K562 (cell line): Measurements from ENCODE around the gene ALDH8A1. TPM values are rescaled to one million over a fixed set of nuclear protein-coding genes. Genes with fewer than 3 reads are reported as not detected.
A peak's percentile ranks its signal among the peaks of the same experiment; 100 is the strongest.

Experiments
- ATAC-seq: fragments of 200-7000 bp; cut with Tn5 transposase; 3 replicates; pipeline ENCODE4 v1.9.1; 2020; ENCODE audit warnings: moderate library complexity
- BruUV-seq: library from RNA; stranded (reverse); fragments of 400-500 nt; replicated peaks from 2 replicates; lab custom pipeline; 2021; lab: Mats Ljungman, UMichigan
- CTCF ChIA-PET: fragments of 300-600 bp; formaldehyde crosslinking; extraction: SDS; loops from one replicate; lab custom pipeline; 2021; ENCODE audit warnings: low intra/inter-chr PET ratio; lab: Yijun Ruan, JAX
- POLR2A ChIA-PET: fragments of 300-600, 350-650 bp; sonication (Branson Sonifier 250); formaldehyde crosslinking; extraction: SDS; loops from one replicate; lab custom pipeline; 2021; ENCODE audit warnings: antibody characterized with exemption, inconsistent platforms; lab: Yijun Ruan, JAX
- DNase-seq, 4 experiments: peaks; one replicate each; pipeline versions ENCODE4 v3.0.0 to v3.0.0-alpha.2; 2011 to 2018; ENCODE audit warnings: low spot score in 3 of 4, mixed read lengths in 3 of 4; ENCODE audit errors: extremely low read depth in 1 of 4
- FAIRE-seq: peaks from 2 replicates; lab custom pipeline; 2011; peaks lifted over from hg19 to GRCh38; lab: Jason Lieb, UNC
- H2AFZ ChIP-seq: 2 replicates; pipeline ENCODE4 v1.6.0; 2011; ENCODE audit warnings: low read depth, low read length, control low read depth, inconsistent platforms
- H3K27ac ChIP-seq: fragments of 200-600 bp; 3 replicates; pipeline ENCODE4 v1.8.0; 2011; ENCODE audit warnings: low read depth, mild to moderate bottlenecking, control low read depth, inconsistent platforms, low read length, moderate library complexity, mixed read lengths; ENCODE audit errors: extremely low read depth
- H3K27me3 ChIP-seq, 2 experiments: fragments of 300-600 bp in 1 of 2; 2 replicates in 1 of 2; 3 replicates in 1 of 2; pipeline versions ENCODE4 v1.6.0 to v1.8.0; 2011; ENCODE audit warnings: inconsistent platforms in 2 of 2, low read length in 2 of 2, mild to moderate bottlenecking in 1 of 2, mixed read lengths in 1 of 2, moderate library complexity in 1 of 2; ENCODE audit not compliant: control insufficient read depth in 2 of 2, insufficient read depth in 2 of 2
- H3K36me3 ChIP-seq: fragments of 300-600 bp; 3 replicates; pipeline ENCODE4 v1.8.0; 2011; ENCODE audit warnings: mild to moderate bottlenecking, low read length, inconsistent platforms; ENCODE audit not compliant: control insufficient read depth, insufficient read depth
- H3K4me1 ChIP-seq, 2 experiments: fragments of 200-600 bp in 1 of 2; replicated peaks in 1 of 2; 2 replicates in 1 of 2; 3 replicates in 1 of 2; pipeline versions ENCODE4 v1.5.1 to v1.8.0; 2011; ENCODE audit warnings: inconsistent platforms in 2 of 2, low read length in 2 of 2, mild to moderate bottlenecking in 1 of 2, mixed read lengths in 1 of 2, moderate library complexity in 1 of 2; ENCODE audit not compliant: control insufficient read depth in 2 of 2, insufficient read depth in 2 of 2
- H3K4me2 ChIP-seq: 2 replicates; pipeline ENCODE4 v1.6.1; 2011; ENCODE audit warnings: low read length, control low read depth, inconsistent platforms, mixed read lengths; ENCODE audit not compliant: insufficient read depth
- H3K4me3 ChIP-seq: fragments of 200-600 bp; sonication (generic), shearing (Covaris generic); 2 replicates; pipeline ENCODE4 v1.5.1; 2016; ENCODE audit warnings: control low read depth, inconsistent platforms
- H3K79me2 ChIP-seq: fragments of 200-600 bp; 3 replicates; pipeline ENCODE4 v1.8.0; 2011; ENCODE audit warnings: low read length, inconsistent platforms; ENCODE audit not compliant: control insufficient read depth, insufficient read depth
- H3K9ac ChIP-seq, 2 experiments: 2 replicates each; pipeline versions ENCODE4 v1.6.0 to v1.6.1; 2011; ENCODE audit warnings: low read depth in 2 of 2, low read length in 2 of 2, control low read depth in 1 of 2, inconsistent platforms in 1 of 2, mild to moderate bottlenecking in 1 of 2, mixed read lengths in 1 of 2; ENCODE audit not compliant: insufficient read depth in 1 of 2
- H3K9me1 ChIP-seq: one replicate; pipeline ENCODE4 v1.6.0; 2011; ENCODE audit warnings: inconsistent platforms, mild to moderate bottlenecking, low read length, moderate library complexity; ENCODE audit not compliant: control insufficient read depth, insufficient read depth
- H3K9me3 ChIP-seq: replicated peaks from 2 replicates; pipeline ENCODE4 v1.5.1; 2011; ENCODE audit warnings: low read depth, low read length, inconsistent platforms; ENCODE audit not compliant: control insufficient read depth, insufficient read depth
- H4K20me1 ChIP-seq: replicated peaks from 2 replicates; pipeline ENCODE4 v1.6.1; 2011; ENCODE audit warnings: low read length, inconsistent platforms, mixed read lengths; ENCODE audit not compliant: control insufficient read depth, insufficient read depth
- PHF20 ChIP-seq: fragments of 450-650 bp; IDR thresholded peaks from 2 replicates; pipeline ENCODE4 v1.6.1; 2018; ENCODE audit not compliant: partially characterized antibody
- SMARCA4 ChIP-seq: fragments of 450-650 bp; IDR thresholded peaks from 2 replicates; pipeline ENCODE4 v1.6.1; 2016
- WGBS: fragments of 100-300 bp; shearing (Covaris generic); methylation state at CpG from one replicate; pipeline ENCODE4 v1.1.6; 2016; ENCODE audit warnings: low coverage, mixed read lengths; ENCODE audit not compliant: insufficient coverage; ENCODE audit errors: missing lambda C conversion rate; 5-methylcytosine and 5-hydroxymethylcytosine counted together
- in situ Hi-C: fragments of 300-500 bp; cut with MboI; formaldehyde crosslinking; loops from 4 replicates; pipeline ENCODE4 v1.15.0; 2018; ENCODE audit warnings: inconsistent platforms, mixed read lengths
- intact Hi-C: fragments of 100-400 bp; cut with micrococcal nuclease; formaldehyde crosslinking; loops from 2 replicates; pipeline ENCODE4 v1.14.2; 2022
- polyA plus RNA-seq, 8 experiments: library from polyadenylated mRNA; depleted of rRNA in 4 of 8; stranded (reverse) in 5 of 8; unstranded in 3 of 8; fragments of >200 nt; fragmentation: Nextera tagmentation in 2 of 8; fragmentation: Illumina TruSeq in 1 of 8; extraction: Ambion mirVana in 2 of 8; extraction: Trizol in 1 of 8; gene quantifications; 2 replicates each; pipeline versions ENCODE4 v1.2.1 to v1.2.3, GENCODE V29; 2011 to 2014; ENCODE audit warnings: inconsistent platforms in 1 of 8, missing spikeins in 1 of 8
- total RNA-seq, 7 experiments: library from RNA; depleted of rRNA in 6 of 7; stranded (reverse); fragments of >200 nt in 6 of 7; fragmentation: Illumina TruSeq in 2 of 7; extraction: Trizol in 2 of 7; gene quantifications; 2 replicates each; pipeline versions ENCODE4 v1.2.1 to v1.2.3, GENCODE V29; 2011 to 2021; ENCODE audit warnings: low replicate concordance in 1 of 7
- TF ChIP-seq, protein P1 (sequence below): fragments of 450-650 bp; formaldehyde crosslinking; IDR thresholded peaks from 2 replicates; pipeline ENCODE4 v1.4.0; 2020; ENCODE audit warnings: mild to moderate bottlenecking, mixed read lengths

ALDH8A1 gene
- total and polyA plus RNA-seq, 9 of the 15 experiments (the other 6 are each of a cell fraction or from before 2014, with no cell fraction given), result 0.03 to 0.18 (median 0.04) TPM; not detected in 2

DNA sequence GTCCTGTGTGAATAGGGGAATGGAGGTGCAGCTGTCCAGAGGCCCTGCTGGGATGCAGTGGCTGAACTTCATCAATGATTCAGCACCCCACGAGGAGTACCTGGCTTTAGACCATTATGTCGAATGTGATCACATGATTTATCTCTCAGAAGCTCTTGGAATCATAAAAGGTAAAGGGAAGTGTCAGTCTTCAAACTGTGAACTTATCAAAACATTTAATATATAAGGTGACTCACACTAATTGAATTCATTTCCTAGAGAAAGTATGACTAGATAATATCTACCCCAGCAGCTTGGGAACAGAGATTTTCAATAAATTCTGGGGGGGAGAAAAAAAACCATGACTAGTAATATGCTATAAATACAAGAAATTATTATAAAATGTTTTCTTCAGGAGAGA is 29.5 kb downstream of the ALDH8A1 start:
- Histone ChIP-seq H3K4me1 (no peaks in the 10 kb centered on the region), H3K9ac (no peak overlapping the region), H4K20me1 (no peaks in the 10 kb centered on the region), H3K79me2 (no peaks in the 10 kb centered on the region), H3K27ac (no peak overlapping the region), H3K4me2 (no peak overlapping the region), H3K9me1 (no peaks in the 10 kb centered on the region), H2AFZ (no peak overlapping the region), H3K36me3 (no peaks in the 10 kb centered on the region), H3K4me3 (no peak overlapping the region), H3K27me3 (peaks cover 24 to 45% of the 10 kb centered on the region in 2 experiments), H3K9me3 (no peaks in the 10 kb centered on the region)
- WGBS, result 4% methylated on average over 2 of the region's 2 CpGs
- DNase-seq (no peak), ATAC-seq (no peak), FAIRE-seq (no peak)
- intact Hi-C loops (no loop called here), in situ Hi-C loops (no loop called here)
- ChIA-PET POLR2A (interaction anchor here (2.0 kb wide), 1 partner anchor 11 kb away, joined by 7 read pairs; no protein-coding TSS in a partner anchor), CTCF (no interaction called here)
- no TSS peak for BruUV-seq
- TF ChIP-seq, protein P1, sequence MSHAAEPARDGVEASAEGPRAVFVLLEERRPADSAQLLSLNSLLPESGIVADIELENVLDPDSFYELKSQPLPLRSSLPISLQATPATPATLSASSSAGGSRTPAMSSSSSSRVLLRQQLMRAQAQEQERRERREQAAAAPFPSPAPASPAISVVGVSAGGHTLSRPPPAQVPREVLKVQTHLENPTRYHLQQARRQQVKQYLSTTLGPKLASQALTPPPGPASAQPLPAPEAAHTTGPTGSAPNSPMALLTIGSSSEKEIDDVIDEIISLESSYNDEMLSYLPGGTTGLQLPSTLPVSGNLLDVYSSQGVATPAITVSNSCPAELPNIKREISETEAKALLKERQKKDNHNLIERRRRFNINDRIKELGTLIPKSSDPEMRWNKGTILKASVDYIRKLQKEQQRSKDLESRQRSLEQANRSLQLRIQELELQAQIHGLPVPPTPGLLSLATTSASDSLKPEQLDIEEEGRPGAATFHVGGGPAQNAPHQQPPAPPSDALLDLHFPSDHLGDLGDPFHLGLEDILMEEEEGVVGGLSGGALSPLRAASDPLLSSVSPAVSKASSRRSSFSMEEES, result peak; percentile 17
- TF ChIP-seq PHF20, result no peak

DNA sequence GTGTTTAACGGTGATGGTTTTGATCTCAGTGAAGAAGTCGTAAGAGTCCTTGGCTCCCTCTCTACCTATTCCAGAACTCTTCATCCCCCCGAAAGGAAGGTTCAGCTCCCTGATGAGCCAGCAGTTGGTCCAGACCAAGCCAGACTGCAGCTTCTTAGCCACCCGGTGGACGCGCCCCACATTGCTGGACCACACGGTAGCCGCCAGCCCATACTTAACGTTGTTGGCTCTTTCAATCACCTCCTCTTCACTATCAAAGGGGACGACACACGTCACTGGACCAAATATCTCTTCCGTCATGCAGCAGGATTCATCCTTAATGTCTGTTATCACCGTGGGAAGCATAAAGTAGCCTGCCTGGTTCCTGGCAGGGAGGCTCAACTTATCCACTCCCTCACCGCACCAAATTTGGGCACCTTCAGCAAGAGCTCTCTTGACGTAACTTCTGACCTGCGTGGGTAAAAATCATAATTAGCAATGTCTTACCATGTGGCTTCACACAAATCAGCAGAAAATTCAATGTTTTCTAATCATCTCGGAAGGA is 31.4 kb downstream of the ALDH8A1 start:
- Histone ChIP-seq H3K9me1 (no peaks in the 10 kb centered on the region), H2AFZ (no peak overlapping the region), H3K79me2 (no peaks in the 10 kb centered on the region), H3K4me3 (no peak overlapping the region), H4K20me1 (no peaks in the 10 kb centered on the region), H3K36me3 (no peaks in the 10 kb centered on the region), H3K27me3 (peaks cover 30 to 48% of the 10 kb centered on the region in 2 experiments), H3K4me1 (no peaks in the 10 kb centered on the region), H3K9ac (no peak overlapping the region), H3K9me3 (no peaks in the 10 kb centered on the region), H3K4me2 (no peak overlapping the region), H3K27ac (no peak overlapping the region)
- no peak for DNase-seq
- intact Hi-C loops, result no loop called here
- peak; percentile 51; the same call in 1 of the 3 replicates for ATAC-seq
- no peak for FAIRE-seq
- ChIA-PET CTCF (no interaction called here), POLR2A (interaction anchor here (0.6 kb wide), 1 partner anchor 11 kb away, joined by 4 read pairs; no protein-coding TSS in a partner anchor)
- BruUV-seq, result no TSS peak
- TF ChIP-seq SMARCA4, result no peak
- in situ Hi-C loops, result no loop called here
- WGBS, result 7% methylated on average over 17 of the region's 17 CpGs
